IMR-90 (cell line): ENCODE data around the gene ZBTB44. TPM values are rescaled to one million over a fixed set of nuclear protein-coding genes. Genes with fewer than 3 reads are reported as not detected.

ENCODE experiments used
- ATAC-seq: fragments of 200-7000 bp; cut with Tn5 transposase; 2 replicates; pipeline ENCODE4 v1.9.1; 2020; ENCODE audit warnings: low read depth, mild to moderate bottlenecking, moderate library complexity
- BruUV-seq: library from RNA; stranded (reverse); fragments of 400-500 nt; replicated peaks from 2 replicates; lab custom pipeline; 2021; lab: Mats Ljungman, UMichigan
- CTCF ChIA-PET: fragments of 300-600 bp; formaldehyde crosslinking; extraction: SDS; loops from one replicate; lab custom pipeline; 2021; ENCODE audit warnings: antibody characterized with exemption; lab: Yijun Ruan, JAX
- POLR2A ChIA-PET: fragments of 300-600 bp; sonication (Branson Sonifier 250); formaldehyde crosslinking; loops from one replicate; lab custom pipeline; 2022; ENCODE audit warnings: antibody characterized with exemption; ENCODE audit not compliant: unreplicated experiment; lab: Charles Lee
- DNase-seq: peaks from one replicate; pipeline ENCODE4 v3.0.0; 2013
- H2AFZ ChIP-seq: replicated peaks from 2 replicates; pipeline ENCODE3; 2013; ENCODE audit warnings: low read length, mild to moderate bottlenecking; ENCODE audit not compliant: poor library complexity
- H2AK5ac ChIP-seq: 2 replicates; pipeline ENCODE4 v1.6.1; 2013; ENCODE audit warnings: low read depth, low read length, inconsistent platforms
- H2AK9ac ChIP-seq: replicated peaks from 2 replicates; pipeline ENCODE3; 2013; ENCODE audit warnings: mild to moderate bottlenecking, low read depth, low read length, moderate library complexity; ENCODE audit not compliant: poor library complexity
- H2BK120ac ChIP-seq: 2 replicates; pipeline ENCODE4 v1.6.1; 2013; ENCODE audit warnings: low read depth, low read length, inconsistent platforms
- H2BK15ac ChIP-seq: 3 replicates; pipeline ENCODE4 v1.6.1; 2013; ENCODE audit warnings: low read depth, low read length, inconsistent platforms
- H2BK20ac ChIP-seq: 2 replicates; pipeline ENCODE4 v1.6.1; 2013; ENCODE audit warnings: low read depth, mild to moderate bottlenecking, inconsistent platforms, low read length, moderate library complexity
- H2BK5ac ChIP-seq: 2 replicates; pipeline ENCODE4 v1.6.1; 2013; ENCODE audit warnings: mild to moderate bottlenecking, low read depth, low read length, inconsistent platforms; ENCODE audit not compliant: poor library complexity, severe bottlenecking
- H3K14ac ChIP-seq: replicated peaks from 2 replicates; pipeline ENCODE4 v1.6.1; 2013; ENCODE audit warnings: low read depth, low read length, inconsistent platforms
- H3K18ac ChIP-seq: 2 replicates; pipeline ENCODE4 v1.6.1; 2013; ENCODE audit warnings: low read depth, low read length, control low read depth
- H3K23ac ChIP-seq: 2 replicates; pipeline ENCODE4 v1.6.1; 2013; ENCODE audit warnings: low read depth, low read length, inconsistent platforms
- H3K27ac ChIP-seq: 2 replicates; pipeline ENCODE4 v1.5.1; 2013; ENCODE audit warnings: mild to moderate bottlenecking, control low read depth, low read length; ENCODE audit not compliant: insufficient read depth
- H3K27me3 ChIP-seq: 2 replicates; pipeline ENCODE4 v1.6.1; 2013; ENCODE audit warnings: low read length; ENCODE audit not compliant: control insufficient read depth, insufficient read depth
- H3K36me3 ChIP-seq: 2 replicates; pipeline ENCODE4 v1.6.1; 2013; ENCODE audit warnings: low read length, mixed read lengths; ENCODE audit not compliant: control insufficient read depth, insufficient read depth
- H3K4ac ChIP-seq: 2 replicates; pipeline ENCODE4 v1.6.1; 2013; ENCODE audit warnings: low read depth, low read length, inconsistent platforms
- H3K4me1 ChIP-seq: 2 replicates; pipeline ENCODE4 v1.6.1; 2013; ENCODE audit warnings: low read length, mixed read lengths; ENCODE audit not compliant: control insufficient read depth, insufficient read depth
- H3K4me2 ChIP-seq: 2 replicates; pipeline ENCODE4 v1.6.1; 2013; ENCODE audit warnings: low read depth, mild to moderate bottlenecking, control low read depth, low read length, moderate library complexity
- H3K4me3 ChIP-seq: 2 replicates; pipeline ENCODE4 v1.5.1; 2013; ENCODE audit warnings: low read depth, mild to moderate bottlenecking, control low read depth, low read length, moderate library complexity; ENCODE audit not compliant: insufficient read depth
- H3K56ac ChIP-seq: 2 replicates; pipeline ENCODE4 v1.6.1; 2013; ENCODE audit warnings: low read length, inconsistent platforms; ENCODE audit not compliant: insufficient read depth; ENCODE audit errors: extremely low read depth
- H3K79me1 ChIP-seq, 2 experiments: 2 replicates each; pipeline ENCODE4 v1.6.1; 2013; ENCODE audit warnings: low read length in 2 of 2, inconsistent platforms in 1 of 2, low read depth in 1 of 2
- H3K9ac ChIP-seq: 2 replicates; pipeline ENCODE4 v1.6.1; 2013; ENCODE audit warnings: low read depth, low read length, control low read depth
- H3K9me1 ChIP-seq: 2 replicates; pipeline ENCODE4 v1.6.1; 2013; ENCODE audit warnings: low read length, inconsistent platforms; ENCODE audit not compliant: insufficient read depth
- H3K9me3 ChIP-seq: 2 replicates; pipeline ENCODE4 v1.6.1; 2013; ENCODE audit warnings: low read length; ENCODE audit not compliant: control insufficient read depth, insufficient read depth
- H4K20me1 ChIP-seq: 2 replicates; pipeline ENCODE4 v1.6.1; 2013; ENCODE audit warnings: low read length, inconsistent platforms; ENCODE audit not compliant: insufficient read depth
- H4K5ac ChIP-seq: 2 replicates; pipeline ENCODE4 v1.6.1; 2013; ENCODE audit warnings: mild to moderate bottlenecking, low read depth, low read length, control low read depth
- H4K8ac ChIP-seq, 2 experiments: 2 replicates each; pipeline ENCODE4 v1.6.1; 2013; ENCODE audit warnings: low read depth in 2 of 2, low read length in 2 of 2, control low read depth in 1 of 2, inconsistent platforms in 1 of 2
- H4K91ac ChIP-seq: 2 replicates; pipeline ENCODE4 v1.6.1; 2013; ENCODE audit warnings: low read depth, low read length, inconsistent platforms; ENCODE audit not compliant: insufficient read depth
- BHLHE40 ChIP-seq: fragments of 150-350 bp; IDR thresholded peaks from 2 replicates; pipeline ENCODE4 v1.6.1; 2016; ENCODE audit warnings: mild to moderate bottlenecking, low read depth, low read length
- CEBPB ChIP-seq: IDR thresholded peaks from 2 replicates; pipeline ENCODE4 v1.6.1; 2012; ENCODE audit warnings: low read depth, low read length, improper control_type of control experiment
- CHD1 ChIP-seq: IDR thresholded peaks from 2 replicates; pipeline ENCODE4 v1.6.1; 2012; ENCODE audit warnings: low read depth, low read length, improper control_type of control experiment
- ELK1 ChIP-seq: fragments of 150-350 bp; IDR thresholded peaks from 2 replicates; pipeline ENCODE4 v1.6.1; 2016; ENCODE audit warnings: low read depth, mild to moderate bottlenecking, low read length, moderate library complexity, borderline replicate concordance
- FOS ChIP-seq: fragments of 150-350 bp; IDR thresholded peaks from 2 replicates; pipeline ENCODE4 v1.6.1; 2016; ENCODE audit warnings: low read depth, low read length
- MAFK ChIP-seq: IDR thresholded peaks from 2 replicates; pipeline ENCODE4 v1.6.1; 2012; ENCODE audit warnings: low read depth, low read length, improper control_type of control experiment
- MAZ ChIP-seq: IDR thresholded peaks from 2 replicates; pipeline ENCODE4 v1.6.1; 2012; ENCODE audit warnings: low read depth, mild to moderate bottlenecking, low read length, improper control_type of control experiment, moderate library complexity, borderline replicate concordance
- MXI1 ChIP-seq: IDR thresholded peaks from 2 replicates; pipeline ENCODE4 v1.6.1; 2012; ENCODE audit warnings: low read depth, mild to moderate bottlenecking, low read length, moderate library complexity, borderline replicate concordance
- NFE2L2 ChIP-seq: fragments of 150-350 bp; IDR thresholded peaks from 2 replicates; pipeline ENCODE4 v1.6.1; 2016; ENCODE audit warnings: low read depth, mild to moderate bottlenecking, low read length
- POLR2A ChIP-seq: IDR thresholded peaks from 2 replicates; pipeline ENCODE4 v1.6.1; 2012; ENCODE audit warnings: mild to moderate bottlenecking, low read depth, low read length
- RAD21 ChIP-seq: IDR thresholded peaks from 2 replicates; pipeline ENCODE4 v1.6.1; 2012; ENCODE audit warnings: low read length, improper control_type of control experiment
- RCOR1 ChIP-seq: IDR thresholded peaks from 2 replicates; pipeline ENCODE4 v1.6.1; 2012; ENCODE audit warnings: mild to moderate bottlenecking, low read length, improper control_type of control experiment; ENCODE audit not compliant: insufficient replicate concordance
- RFX5 ChIP-seq: IDR thresholded peaks from 2 replicates; pipeline ENCODE4 v1.8.0; 2012; ENCODE audit warnings: low read depth, mild to moderate bottlenecking, low read length, moderate library complexity
- SMC3 ChIP-seq: fragments of 150-350 bp; IDR thresholded peaks from 2 replicates; pipeline ENCODE4 v1.6.1; 2016; ENCODE audit warnings: low read depth, mild to moderate bottlenecking, antibody characterized with exemption, low read length, moderate library complexity
- WGBS, 2 experiments: methylation state at CpG; one replicate each; pipeline versions ENCODE4 v1.1.5 to v1.1.7; 2013; ENCODE audit warnings: missing lambda C conversion rate in 2 of 2; ENCODE audit not compliant: insufficient read length in 1 of 2; ENCODE audit errors: extremely low coverage in 2 of 2; 5-methylcytosine and 5-hydroxymethylcytosine counted together
- dilution Hi-C: fragments of 300-500 bp; cut with HindIII; formaldehyde crosslinking; loops from one replicate; pipeline ENCODE4 v1.14.3; 2018; ENCODE audit warnings: low sequenced_read_pairs; ENCODE audit not compliant: unreplicated experiment
- in situ Hi-C: fragments of 300-500 bp; cut with MboI; formaldehyde crosslinking; loops from 3 replicates; pipeline ENCODE4 v1.14.3; 2019; ENCODE audit warnings: low sequenced_read_pairs, inconsistent platforms, mixed read lengths
- intact Hi-C: fragments of 100-400 bp; cut with micrococcal nuclease; formaldehyde crosslinking; loops from 2 replicates; pipeline ENCODE4 v1.10.0; 2022
- polyA plus RNA-seq, 3 experiments: library from polyadenylated mRNA; depleted of rRNA; stranded (reverse); fragments of >200 nt; gene quantifications; 2 replicates each; pipeline ENCODE4 v1.2.3, GENCODE V29; 2012; ENCODE audit warnings: low replicate concordance in 1 of 3
- total RNA-seq: library from RNA; depleted of rRNA; stranded (reverse); fragments of >200 nt; gene quantifications from 2 replicates; pipeline ENCODE4 v1.2.3, GENCODE V29; 2012
- TF ChIP-seq, protein P1 (sequence below): conservative IDR thresholded peaks from 2 replicates; pipeline ENCODE4 v1.5.1; 2012; ENCODE audit warnings: mild to moderate bottlenecking, low read depth, low read length, improper control_type of control experiment
- TF ChIP-seq, protein P2 (sequence below): fragments of 150-350 bp; IDR thresholded peaks from 2 replicates; pipeline ENCODE4 v1.6.1; 2017; ENCODE audit warnings: mild to moderate bottlenecking, antibody characterized with exemption, low read length, low read depth

ZBTB44 gene
- total and polyA plus RNA-seq, 2 of the 4 experiments (the other 2 are of a cell fraction): 6.9 to 23.3 TPM

- in situ Hi-C loops: loop anchor here (10.0 to 25.0 kb wide), 2 partner anchors 183 to 690 kb away; no protein-coding TSS in a partner anchor
- TF ChIP-seq MAFK (no peak), RAD21 (no peak), NFE2L2 (no peak), RFX5 (no peak), CEBPB (no peak), ELK1 (no peak), BHLHE40 (no peak), CHD1 (no peak), FOS (no peak), RCOR1 (no peak), MXI1 (no peak), SMC3 (no peak), POLR2A (no peak), MAZ (no peak)
- TF ChIP-seq, protein P1, sequence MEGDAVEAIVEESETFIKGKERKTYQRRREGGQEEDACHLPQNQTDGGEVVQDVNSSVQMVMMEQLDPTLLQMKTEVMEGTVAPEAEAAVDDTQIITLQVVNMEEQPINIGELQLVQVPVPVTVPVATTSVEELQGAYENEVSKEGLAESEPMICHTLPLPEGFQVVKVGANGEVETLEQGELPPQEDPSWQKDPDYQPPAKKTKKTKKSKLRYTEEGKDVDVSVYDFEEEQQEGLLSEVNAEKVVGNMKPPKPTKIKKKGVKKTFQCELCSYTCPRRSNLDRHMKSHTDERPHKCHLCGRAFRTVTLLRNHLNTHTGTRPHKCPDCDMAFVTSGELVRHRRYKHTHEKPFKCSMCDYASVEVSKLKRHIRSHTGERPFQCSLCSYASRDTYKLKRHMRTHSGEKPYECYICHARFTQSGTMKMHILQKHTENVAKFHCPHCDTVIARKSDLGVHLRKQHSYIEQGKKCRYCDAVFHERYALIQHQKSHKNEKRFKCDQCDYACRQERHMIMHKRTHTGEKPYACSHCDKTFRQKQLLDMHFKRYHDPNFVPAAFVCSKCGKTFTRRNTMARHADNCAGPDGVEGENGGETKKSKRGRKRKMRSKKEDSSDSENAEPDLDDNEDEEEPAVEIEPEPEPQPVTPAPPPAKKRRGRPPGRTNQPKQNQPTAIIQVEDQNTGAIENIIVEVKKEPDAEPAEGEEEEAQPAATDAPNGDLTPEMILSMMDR: no peak
- TF ChIP-seq, protein P2, sequence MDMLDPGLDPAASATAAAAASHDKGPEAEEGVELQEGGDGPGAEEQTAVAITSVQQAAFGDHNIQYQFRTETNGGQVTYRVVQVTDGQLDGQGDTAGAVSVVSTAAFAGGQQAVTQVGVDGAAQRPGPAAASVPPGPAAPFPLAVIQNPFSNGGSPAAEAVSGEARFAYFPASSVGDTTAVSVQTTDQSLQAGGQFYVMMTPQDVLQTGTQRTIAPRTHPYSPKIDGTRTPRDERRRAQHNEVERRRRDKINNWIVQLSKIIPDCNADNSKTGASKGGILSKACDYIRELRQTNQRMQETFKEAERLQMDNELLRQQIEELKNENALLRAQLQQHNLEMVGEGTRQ: no peak
- POLR2A ChIA-PET: no interaction called here
Observed at GRCh38 chr11:130204703-130205095, 110.0 kb downstream of the ZBTB44 start.

More at GRCh38 chr11:130204703-130205095, 110.0 kb downstream of the ZBTB44 start:
- H4K91ac ChIP-seq: no peak overlapping the region
- H2AFZ ChIP-seq: no peak overlapping the region
- CTCF ChIA-PET: no interaction called here
- DNase-seq: no peak
- no peak overlapping the region for H3K9ac ChIP-seq
- no peak overlapping the region for H3K4me2 ChIP-seq
- H2AK5ac ChIP-seq: no peak overlapping the region
- H3K4me1 ChIP-seq: no peaks in the 10 kb centered on the region
- no peak overlapping the region for H2BK15ac ChIP-seq
- H4K20me1 ChIP-seq: no peaks in the 10 kb centered on the region
- H3K79me1 ChIP-seq: no peaks in the 10 kb centered on the region
- H3K14ac ChIP-seq: no peak overlapping the region
- no peak overlapping the region for H3K4me3 ChIP-seq
- no peaks in the 10 kb centered on the region for H3K9me1 ChIP-seq
- H3K36me3 ChIP-seq: no peaks in the 10 kb centered on the region
- peaks cover 5% of the 10 kb centered on the region; the same call in 1 of the 2 replicates for H3K9me3 ChIP-seq
- H3K27me3 ChIP-seq: peaks cover 45% of the 10 kb centered on the region
- no peak overlapping the region for H3K27ac ChIP-seq
- no peak overlapping the region for H2BK120ac ChIP-seq
- no peak for ATAC-seq
- H4K5ac ChIP-seq: no peak overlapping the region
- no peak overlapping the region for H3K56ac ChIP-seq
- BruUV-seq: no TSS peak
- no peak overlapping the region for H2AK9ac ChIP-seq
- no peak overlapping the region for H3K23ac ChIP-seq
- H3K18ac ChIP-seq: no peak overlapping the region
- 65% methylated on average over 2 of the region's 11 CpGs; no CpG with 5 or more reads in 1 of the 2 experiments for WGBS, 2 experiments
- H2BK5ac ChIP-seq: no peak overlapping the region
- intact Hi-C loops: no loop called here
- no peak overlapping the region for H2BK20ac ChIP-seq
- H3K4ac ChIP-seq: no peak overlapping the region
- dilution Hi-C loops: no loop called here
- no peak overlapping the region for H4K8ac ChIP-seq
